GM23338 (cell line): Measurements from ENCODE around the gene SARM1. TPM values are rescaled to one million over a fixed set of nuclear protein-coding genes. Genes with fewer than 3 reads are reported as not detected.
A peak's percentile ranks its signal among the peaks of the same experiment; 100 is the strongest.

Source experiments
- ATAC-seq: fragments of 200-7000 bp; cut with Tn5 transposase; 3 replicates; pipeline ENCODE4 v1.9.1; 2020
- DNase-seq: peaks from one replicate; pipeline ENCODE4 v3.0.0-alpha.2; 2015; ENCODE audit warnings: low spot score
- H2AFZ ChIP-seq: fragments of 200-600 bp; sonication (generic); 2 replicates; pipeline ENCODE4 v1.8.0; 2016; ENCODE audit warnings: antibody characterized with exemption, mild to moderate bottlenecking, moderate library complexity
- H3F3A ChIP-seq: fragments of 200-600 bp; sonication (generic); replicated peaks from 2 replicates; pipeline ENCODE4 v1.8.0; 2017; ENCODE audit warnings: antibody characterized with exemption, mixed run types, low read depth
- H3K27ac ChIP-seq: fragments of 200-600 bp; sonication (generic); 2 replicates; pipeline ENCODE4 v1.6.1; 2016; ENCODE audit warnings: low read depth
- H3K27me3 ChIP-seq: fragments of 200-600 bp; sonication (generic); 2 replicates; pipeline ENCODE4 v1.8.0; 2016; ENCODE audit warnings: mild to moderate bottlenecking, mixed run types, moderate library complexity; ENCODE audit not compliant: insufficient read depth
- H3K36me3 ChIP-seq: fragments of 200-600 bp; sonication (generic); 2 replicates; pipeline ENCODE4 v1.8.0; 2016; ENCODE audit warnings: mild to moderate bottlenecking; ENCODE audit not compliant: insufficient read depth
- H3K4me1 ChIP-seq: fragments of 200-600 bp; sonication (generic); 2 replicates; pipeline ENCODE4 v1.8.0; 2016; ENCODE audit warnings: mild to moderate bottlenecking, moderate library complexity; ENCODE audit not compliant: insufficient read depth
- H3K4me2 ChIP-seq: fragments of 200-600 bp; sonication (generic); 2 replicates; pipeline ENCODE4 v1.7.1; 2017; ENCODE audit warnings: mixed run types
- H3K4me3 ChIP-seq: fragments of 200-600 bp; sonication (generic); 2 replicates; pipeline ENCODE4 v1.6.1; 2016; ENCODE audit warnings: mixed run types
- H3K79me2 ChIP-seq: fragments of 200-600 bp; sonication (generic); replicated peaks from 2 replicates; pipeline ENCODE4 v1.8.0; 2017; ENCODE audit warnings: mild to moderate bottlenecking; ENCODE audit not compliant: insufficient read depth
- H3K9me2 ChIP-seq: fragments of 200-600 bp; sonication (generic); 2 replicates; pipeline ENCODE4 v1.8.0; 2017; ENCODE audit not compliant: insufficient read depth
- H4K20me1 ChIP-seq: fragments of 200-600 bp; sonication (generic); replicated peaks from 2 replicates; pipeline ENCODE4 v1.8.0; 2017; ENCODE audit warnings: mild to moderate bottlenecking; ENCODE audit not compliant: insufficient read depth
- H3K27ac Mint-ChIP-seq: 2 replicates; pipeline ENCODE4 v1.8.0; 2020; ENCODE audit warnings: inconsistent platforms, mild to moderate bottlenecking, moderate library complexity, mixed read lengths
- H3K27me3 Mint-ChIP-seq: 3 replicates; pipeline ENCODE4 v1.8.0; 2022; ENCODE audit warnings: low read depth, mild to moderate bottlenecking, moderate library complexity, mixed read lengths, inconsistent platforms; ENCODE audit not compliant: insufficient read depth, poor library complexity
- H3K36me3 Mint-ChIP-seq: 3 replicates; pipeline ENCODE4 v1.8.0; 2021; ENCODE audit warnings: low read depth, mild to moderate bottlenecking, inconsistent platforms, moderate library complexity, mixed read lengths
- H3K4me1 Mint-ChIP-seq: 3 replicates; pipeline ENCODE4 v1.8.0; 2020; ENCODE audit warnings: mild to moderate bottlenecking, inconsistent platforms, mixed read lengths
- H3K4me3 Mint-ChIP-seq: 3 replicates; pipeline ENCODE4 v1.8.0; 2021; ENCODE audit warnings: moderate library complexity, mild to moderate bottlenecking, inconsistent platforms, mixed read lengths
- H3K9me3 Mint-ChIP-seq: 3 replicates; pipeline ENCODE4 v1.8.0; 2020; ENCODE audit warnings: moderate library complexity, mild to moderate bottlenecking, inconsistent platforms, mixed read lengths
- POLR2AphosphoS5 ChIP-seq: IDR thresholded peaks from 2 replicates; pipeline ENCODE4 v1.6.1; 2016; ENCODE audit warnings: antibody characterized with exemption, low read depth
- ZNF462 ChIP-seq: fragments of 250-450 bp; sonication (Bioruptor Pico); IDR thresholded peaks from 2 replicates; pipeline ENCODE4 v1.5.0; 2020; ENCODE audit warnings: mild to moderate bottlenecking, moderate library complexity
- long read RNA-seq: library from polyadenylated mRNA; unstranded; transcript quantifications from one replicate; pipeline ENCODE4 v2.0.0, GENCODE V29; 2020; ENCODE audit not compliant: unreplicated experiment
- polyA plus RNA-seq: library from polyadenylated mRNA; unstranded; fragments of >200 nt; fragmentation: Nextera tagmentation; extraction: Ambion mirVana; gene quantifications from 2 replicates; pipeline ENCODE4 v1.2.1, GENCODE V29; 2016
- total RNA-seq: library from RNA; depleted of rRNA; stranded (reverse); fragments of >200 nt; shearing (Covaris generic); gene quantifications from 2 replicates; pipeline ENCODE4 v1.2.3, GENCODE V29; 2014; rRNA removed

SARM1 gene
- total RNA-seq, result 10.4 and 15.3 TPM in 2 replicates
- polyA plus RNA-seq, result 0.89 and 1.4 TPM in 2 replicates
- long read RNA-seq, full-length matches to known transcripts, result 1 of 3 reads
- long read RNA-seq, partial matches to known transcripts, result 1 of 3 reads
- long read RNA-seq, other reads (novel, unspliced or antisense), result 1 of 3 reads

GRCh38 chr17:28371245-28372202 is at the start of gene SARM1:
SARM1 (plus strand) TSS chr17:28371694; CDS start chr17:28372033, 339 bp downstream.
- no peaks in the 10 kb centered on the region for H3K9me3 Mint-ChIP-seq
- Histone ChIP-seq H3K36me3 (no peaks in the 10 kb centered on the region), H3K4me3 (peak within 1 kb of the TSS; percentile 86), H3K27me3 (peaks cover 22% of the 10 kb centered on the region), H2AFZ (peak within 1 kb of the TSS; percentile 97), H3K4me2 (peak within 1 kb of the TSS; percentile 90), H3K4me1 (peaks cover 9% of the 10 kb centered on the region; the same call in 1 of the 2 replicates), H3K9me2 (no peaks in the 10 kb centered on the region), H3K27ac (0 out of 2 replicates have a peak within 1 kb of the TSS, but pooled peaks have one; percentile 20), H3K79me2 (no peaks in the 10 kb centered on the region), H3F3A (no peaks in the 10 kb centered on the region; the same call in 1 of the 2 replicates), H4K20me1 (peaks cover 17% of the 10 kb centered on the region; the same call in 1 of the 2 replicates)
- DNase-seq (peak; percentile 99), ATAC-seq (peak; percentile 85)
- peaks cover 37% of the 10 kb centered on the region for H3K27me3 Mint-ChIP-seq
- peak within 1 kb of the TSS; percentile 67; the same call in 1 of the 2 replicates for H3K27ac Mint-ChIP-seq
- TF ChIP-seq POLR2AphosphoS5 (peak; percentile 40; the same call in 1 of the 2 replicates), ZNF462 (CRISPR knock-in tag) (no peak)
- H3K4me1 Mint-ChIP-seq, result peaks cover 21% of the 10 kb centered on the region
- H3K36me3 Mint-ChIP-seq, result no peaks in the 10 kb centered on the region
- H3K4me3 Mint-ChIP-seq, result peak within 1 kb of the TSS; percentile 79
